HG03135 (cell line): ENCODE measurements around the gene CLCA2.

Experiments used
- ATAC-seq: cut with Tn5 transposase; IDR thresholded peaks from one replicate; pipeline ENCODE4 v1.9.1; 2021; ENCODE audit warnings: mild to moderate bottlenecking, moderate library complexity; ENCODE audit not compliant: unreplicated experiment

The CLCA2 gene

DNA sequence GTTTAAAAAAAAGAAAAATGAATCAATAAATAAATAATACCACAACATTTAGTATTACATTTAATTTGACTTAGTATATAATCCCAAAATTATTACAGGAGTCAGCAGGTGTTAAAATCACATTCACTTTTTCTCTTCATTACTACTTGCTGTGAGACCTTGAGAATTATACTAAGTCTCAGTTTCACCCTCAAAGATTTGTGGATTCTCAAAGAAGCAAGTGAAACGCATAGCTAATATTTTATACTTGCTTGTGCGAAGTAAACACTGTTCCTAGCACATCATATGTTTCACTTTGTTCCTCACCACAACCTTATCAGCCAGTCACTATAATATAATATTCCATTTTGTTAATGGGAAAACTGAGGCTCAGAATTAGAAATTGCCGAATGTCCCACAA lies 48.8 kb downstream of the CLCA2 start:
- ATAC-seq = no peak

DNA sequence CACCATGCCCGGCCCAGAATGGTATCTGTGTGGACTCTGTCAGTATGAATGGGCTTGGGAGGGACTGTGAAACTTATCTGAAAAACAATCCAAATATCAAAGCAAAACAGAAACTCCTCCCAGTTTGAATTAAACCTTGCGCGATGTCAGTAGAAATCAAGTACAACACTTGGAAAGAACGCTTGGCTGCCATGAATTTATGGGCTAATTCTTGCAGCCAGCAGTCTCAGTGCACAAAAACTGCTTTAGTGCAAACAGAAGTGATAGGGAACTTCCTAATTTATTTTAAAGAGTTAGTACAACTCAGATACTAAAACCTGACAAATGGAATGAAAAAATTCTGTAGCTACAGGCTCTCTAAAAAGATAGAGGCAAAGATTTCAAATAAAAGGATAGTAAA lies 53.3 kb downstream of the CLCA2 start:
- ATAC-seq = no peak

DNA sequence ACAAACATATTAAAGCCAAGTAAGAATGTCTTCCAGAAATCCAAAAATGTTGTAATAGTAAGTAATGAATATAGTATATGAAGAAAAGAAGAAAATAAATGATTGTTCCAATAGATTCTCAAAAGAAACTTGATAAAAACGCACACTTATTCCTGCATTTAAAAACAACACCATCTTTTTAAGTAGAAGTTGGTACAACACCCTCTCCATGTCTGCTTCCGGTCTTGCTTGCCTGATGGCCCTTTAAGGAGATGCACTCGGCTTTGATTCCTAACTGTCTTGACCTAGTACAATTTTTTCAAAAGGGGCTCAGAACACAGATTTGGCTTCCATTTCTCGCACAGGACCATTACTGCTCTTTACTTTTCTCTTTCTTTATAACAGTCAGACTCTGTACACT lies 53.7 kb downstream of the CLCA2 start:
- ATAC-seq = no peak

DNA sequence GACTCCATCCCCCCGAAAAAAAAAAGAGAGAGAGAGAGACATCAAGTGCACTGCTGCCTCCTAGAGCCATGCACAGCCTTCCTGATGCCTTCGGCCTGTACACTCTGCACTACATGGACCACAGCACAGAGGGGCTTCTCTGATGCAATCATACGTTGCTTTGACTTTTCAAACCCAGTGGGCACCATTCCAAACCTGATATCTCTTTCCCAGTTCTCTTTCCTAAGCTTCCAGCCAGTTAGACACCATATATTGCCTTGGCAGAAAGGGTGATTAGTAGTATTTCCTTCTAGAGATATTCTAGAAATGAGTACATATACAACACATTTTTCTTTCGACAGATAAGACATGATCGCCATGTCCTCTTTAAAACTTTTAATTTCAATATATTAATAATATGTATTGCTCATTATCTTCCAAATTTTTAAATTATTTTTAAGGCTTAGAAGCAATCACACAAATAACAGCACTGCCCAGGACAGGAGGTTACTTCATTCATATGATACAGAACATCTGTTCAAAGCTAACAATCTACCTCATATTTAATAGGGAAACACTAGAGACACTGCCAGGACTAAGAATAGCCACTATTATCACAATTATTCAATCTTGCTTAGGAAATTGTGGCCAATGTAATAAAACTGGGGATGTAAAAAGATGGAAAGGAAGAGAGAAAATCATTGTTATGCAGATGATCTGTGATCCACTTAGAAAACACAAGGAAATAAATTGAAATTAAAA lies 54.6 kb downstream of the CLCA2 start:
- ATAC-seq = no peak

DNA sequence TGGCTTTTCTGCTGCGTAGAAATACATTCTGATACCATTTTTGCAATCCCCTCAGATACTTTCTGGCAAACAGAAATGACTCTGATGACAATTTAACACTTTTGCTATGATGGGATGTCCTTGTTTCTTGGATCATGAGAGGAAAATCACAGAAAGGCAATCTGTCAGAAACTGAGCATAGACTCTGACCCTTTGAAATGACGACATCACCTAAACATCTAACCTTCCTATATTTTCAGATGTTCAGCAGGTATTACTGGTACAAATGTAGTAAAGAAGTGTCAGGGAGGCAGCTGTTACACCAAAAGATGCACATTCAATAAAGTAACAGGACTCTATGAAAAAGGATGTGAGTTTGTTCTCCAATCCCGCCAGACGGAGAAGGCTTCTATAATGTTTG lies 58.0 kb downstream of the CLCA2 start:
- ATAC-seq = no peak

DNA sequence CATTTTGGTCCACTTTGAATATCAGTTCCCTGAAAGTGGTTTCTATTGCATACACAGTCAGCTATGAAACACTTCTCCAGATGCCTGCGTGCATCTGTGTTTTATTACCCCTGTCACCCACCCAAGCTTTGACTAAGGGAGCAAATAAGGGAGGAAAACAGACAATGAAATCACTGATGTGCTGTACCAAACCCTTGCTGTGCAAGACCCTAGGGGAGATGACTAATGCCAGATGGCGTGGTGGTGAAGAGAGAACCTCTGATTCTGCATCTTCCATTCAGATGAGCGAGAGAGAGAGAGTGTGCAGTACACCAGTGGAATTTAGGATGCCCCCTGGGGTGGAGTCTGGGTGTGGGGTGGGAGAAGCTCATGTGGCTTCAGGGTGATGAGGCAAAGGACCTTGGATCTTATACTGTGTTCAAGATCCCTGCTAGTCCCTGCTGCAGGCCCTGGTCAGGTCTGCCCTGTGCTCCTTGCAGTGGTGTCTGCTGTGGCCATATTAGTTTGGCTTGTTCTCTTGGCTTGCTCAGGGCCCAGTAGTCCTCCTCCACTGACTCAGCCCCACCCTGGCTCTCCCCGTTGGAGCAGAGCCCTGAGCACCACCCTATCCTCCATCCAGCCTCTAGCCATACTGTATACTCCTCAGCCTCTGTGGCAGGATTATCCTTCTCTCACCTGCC lies 63.3 kb downstream of the CLCA2 start:
- ATAC-seq = no peak

DNA sequence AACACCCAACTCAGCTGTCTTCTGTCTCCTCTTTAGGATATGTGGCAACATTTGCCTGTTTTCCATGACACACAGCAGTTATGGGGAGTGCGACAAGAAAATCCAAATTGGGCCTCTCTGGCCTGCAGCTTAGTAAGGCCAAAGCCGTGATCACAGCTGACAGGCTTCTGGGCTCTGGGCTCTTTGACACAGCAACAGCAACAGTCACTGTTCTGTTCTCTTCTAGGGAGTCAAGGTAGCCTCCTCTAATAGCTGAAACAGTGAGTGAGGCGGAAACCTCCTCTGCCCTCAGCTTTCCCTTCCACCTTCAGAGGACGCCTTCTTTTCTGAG lies 63.8 kb downstream of the CLCA2 start:
- ATAC-seq = no peak

DNA sequence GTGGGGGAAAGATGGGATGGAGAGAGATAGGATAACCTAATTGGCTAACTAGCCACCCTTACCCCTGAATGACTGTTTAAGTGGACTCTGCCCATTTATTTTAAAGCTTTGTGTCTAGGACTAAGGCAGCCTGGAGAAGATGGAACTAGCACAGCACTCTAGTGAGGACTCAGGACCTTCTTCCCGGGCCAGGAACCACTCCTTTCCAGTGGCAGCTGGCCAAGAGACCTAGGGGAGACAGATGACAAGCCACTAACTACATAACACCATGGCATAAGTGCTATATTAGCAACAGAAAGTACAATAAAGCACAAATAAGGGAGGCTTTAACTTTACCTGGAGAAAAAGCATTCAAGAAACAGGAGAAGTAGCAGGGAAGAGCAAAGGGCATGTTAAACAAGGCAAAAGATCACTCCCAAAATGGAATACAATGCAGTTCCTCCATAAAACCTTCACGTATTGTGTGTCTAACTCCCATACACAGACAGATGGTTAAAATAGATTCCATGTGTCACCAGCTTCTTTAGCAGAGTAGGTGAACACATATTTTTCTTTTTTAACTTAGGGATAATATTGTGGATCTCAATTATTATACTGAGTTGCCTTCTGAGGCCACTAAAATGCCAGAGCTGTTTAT lies 65.4 kb downstream of the CLCA2 start:
- ATAC-seq = no peak

DNA sequence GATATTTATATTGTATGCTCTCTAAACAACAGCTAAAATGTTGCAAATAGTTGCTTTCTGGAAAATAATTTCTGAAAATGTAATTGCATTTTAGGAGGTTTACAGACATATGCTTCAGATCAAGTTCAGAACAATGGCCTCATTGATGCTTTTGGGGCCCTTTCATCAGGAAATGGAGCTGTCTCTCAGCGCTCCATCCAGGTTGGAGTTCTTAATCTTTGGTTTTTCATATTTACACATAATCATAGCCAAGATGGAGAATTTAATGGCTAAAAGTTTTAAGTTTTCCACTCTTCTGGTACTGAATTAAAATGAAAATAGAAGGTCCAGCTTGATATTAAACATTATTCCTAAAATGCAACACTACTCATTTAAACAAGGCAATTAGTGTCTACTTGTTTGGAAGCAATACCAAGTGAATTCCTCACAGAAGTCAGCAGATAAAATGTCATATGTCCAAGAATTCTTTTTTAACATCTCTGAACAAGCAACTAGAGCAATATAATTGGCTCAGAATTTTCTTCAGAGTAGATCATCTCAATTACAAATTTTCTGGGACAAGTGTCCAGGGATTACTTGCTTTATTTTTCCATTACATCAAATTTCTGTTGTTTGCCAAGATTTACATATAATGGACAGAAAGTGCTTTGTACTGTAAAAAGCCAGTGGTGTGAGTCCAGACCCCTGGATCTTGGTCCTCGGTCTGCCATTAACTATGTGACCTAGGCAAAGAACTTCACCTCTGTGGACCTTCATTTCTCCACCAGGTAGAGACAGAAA lies 67.4 kb downstream of the CLCA2 start:
- no peak for ATAC-seq

DNA sequence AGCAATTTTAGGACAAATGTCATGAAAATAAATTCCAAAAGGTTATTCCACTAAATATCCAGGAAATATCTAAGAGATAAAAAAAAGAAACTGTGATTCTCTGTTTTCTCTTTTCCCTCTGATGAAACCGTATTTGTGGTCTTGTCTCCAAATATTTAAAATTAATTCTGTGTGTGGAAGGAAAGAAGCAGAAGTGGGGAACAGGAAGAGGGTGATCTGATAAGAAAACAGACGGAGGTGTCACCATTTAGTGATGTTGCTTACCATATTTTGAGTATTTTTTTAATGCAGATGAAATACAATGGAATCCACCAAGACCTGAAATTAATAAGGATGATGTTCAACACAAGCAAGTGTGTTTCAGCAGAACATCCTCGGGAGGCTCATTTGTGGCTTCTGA lies 74.3 kb downstream of the CLCA2 start:
- no peak for ATAC-seq

DNA sequence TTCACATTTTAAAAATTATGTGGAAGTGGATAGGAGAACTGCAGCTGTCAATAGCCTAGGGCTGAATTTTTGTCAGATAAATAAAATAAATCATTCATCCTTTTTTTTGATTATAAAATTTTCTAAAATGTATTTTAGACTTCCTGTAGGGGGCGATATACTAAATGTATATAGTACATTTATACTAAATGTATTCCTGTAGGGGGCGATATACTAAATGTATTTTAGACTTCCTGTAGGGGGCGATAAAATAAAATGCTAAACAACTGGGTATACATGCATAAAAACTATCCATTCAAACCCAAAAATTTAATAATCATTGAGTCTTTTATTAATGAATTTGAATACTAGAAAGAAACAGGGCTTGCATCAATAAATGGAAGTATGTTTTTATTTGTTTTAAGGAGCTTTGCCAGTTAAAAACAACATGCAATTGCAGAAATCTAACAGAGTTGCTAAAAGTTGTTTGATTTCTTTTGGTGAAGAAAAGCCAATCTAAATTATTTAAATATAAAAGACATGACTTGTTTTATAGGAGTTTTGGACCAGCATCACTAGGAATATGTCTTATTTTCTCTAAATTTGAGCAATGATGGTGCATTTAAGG lies 76.1 kb downstream of the CLCA2 start:
- ATAC-seq = no peak

DNA sequence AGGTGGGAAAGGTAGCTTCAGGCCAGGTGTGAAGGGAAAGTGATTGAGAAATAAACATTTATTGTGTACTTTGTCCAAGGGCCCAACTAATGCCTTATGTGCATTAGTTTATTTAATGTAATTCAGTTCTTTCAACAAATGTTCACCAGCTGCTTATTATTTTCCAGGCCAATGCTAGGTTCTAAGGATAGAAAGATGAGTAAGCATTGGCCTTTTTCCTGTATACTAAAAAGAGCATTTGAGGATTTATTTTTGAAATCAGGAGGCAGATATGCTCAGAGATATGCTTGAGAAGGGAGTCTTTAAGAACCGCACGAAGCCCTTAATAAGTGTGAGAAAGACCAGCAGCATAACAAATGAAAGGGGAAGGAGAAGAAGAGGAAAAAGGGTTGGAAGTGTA lies 76.7 kb downstream of the CLCA2 start:
- no peak for ATAC-seq

DNA sequence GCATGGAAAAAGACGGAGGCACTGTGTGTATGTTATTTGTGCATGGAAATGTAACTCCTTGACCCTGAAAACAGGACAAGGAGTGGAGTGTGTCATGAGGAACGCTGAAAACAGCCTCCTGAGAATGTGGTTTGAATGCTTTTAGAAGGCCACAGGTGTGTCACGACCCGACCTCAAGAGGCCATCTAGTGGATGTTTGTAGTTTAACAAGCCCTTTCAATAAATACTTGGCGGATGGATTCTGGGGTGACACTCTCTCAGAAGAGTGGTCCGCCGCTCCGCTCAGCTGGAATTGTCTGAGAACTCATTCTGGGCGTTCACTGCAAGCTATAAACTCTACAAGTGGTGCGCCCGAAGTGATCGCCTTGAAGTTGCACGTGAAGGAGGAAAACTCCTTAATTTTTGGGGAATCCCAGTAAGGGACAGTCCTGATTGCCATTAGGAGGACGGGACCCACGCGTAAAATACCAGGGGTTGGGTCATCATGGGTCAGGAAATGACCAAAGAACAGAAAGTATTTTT lies 78.2 kb downstream of the CLCA2 start:
- ATAC-seq = peak; percentile 69

DNA sequence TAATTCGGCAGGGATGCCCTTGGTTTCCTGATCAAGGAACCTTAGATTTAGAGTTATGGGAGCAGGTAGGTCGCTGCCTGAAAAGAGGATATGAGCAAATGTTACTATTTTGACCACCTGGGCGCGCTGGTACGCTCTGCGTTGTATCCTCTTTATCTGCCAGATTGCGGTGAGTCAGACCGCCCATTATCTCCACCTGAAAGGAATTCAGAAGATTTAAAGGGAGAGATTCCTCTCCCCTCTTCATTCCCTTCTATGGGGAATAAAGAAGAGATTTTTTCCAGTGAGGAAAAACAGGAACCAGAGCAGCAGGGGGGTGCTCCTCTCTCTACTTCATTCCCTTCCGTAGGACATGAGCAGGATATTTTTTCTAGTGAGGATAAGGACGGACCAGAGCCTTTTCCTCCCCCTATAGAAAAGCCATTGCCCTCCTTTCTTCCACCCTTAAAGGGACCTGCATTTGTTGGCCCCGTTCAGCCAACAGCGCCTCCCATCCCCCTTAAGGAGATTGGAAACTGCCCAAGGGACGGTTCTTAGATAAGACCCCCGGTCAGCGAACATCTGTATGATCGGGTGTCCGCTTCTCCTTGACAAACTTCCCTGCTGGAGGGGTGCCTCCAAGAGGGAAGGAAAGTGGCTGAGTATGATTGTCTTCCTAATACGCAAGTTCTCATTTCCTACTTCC lies 78.9 kb downstream of the CLCA2 start:
- no peak for ATAC-seq

DNA sequence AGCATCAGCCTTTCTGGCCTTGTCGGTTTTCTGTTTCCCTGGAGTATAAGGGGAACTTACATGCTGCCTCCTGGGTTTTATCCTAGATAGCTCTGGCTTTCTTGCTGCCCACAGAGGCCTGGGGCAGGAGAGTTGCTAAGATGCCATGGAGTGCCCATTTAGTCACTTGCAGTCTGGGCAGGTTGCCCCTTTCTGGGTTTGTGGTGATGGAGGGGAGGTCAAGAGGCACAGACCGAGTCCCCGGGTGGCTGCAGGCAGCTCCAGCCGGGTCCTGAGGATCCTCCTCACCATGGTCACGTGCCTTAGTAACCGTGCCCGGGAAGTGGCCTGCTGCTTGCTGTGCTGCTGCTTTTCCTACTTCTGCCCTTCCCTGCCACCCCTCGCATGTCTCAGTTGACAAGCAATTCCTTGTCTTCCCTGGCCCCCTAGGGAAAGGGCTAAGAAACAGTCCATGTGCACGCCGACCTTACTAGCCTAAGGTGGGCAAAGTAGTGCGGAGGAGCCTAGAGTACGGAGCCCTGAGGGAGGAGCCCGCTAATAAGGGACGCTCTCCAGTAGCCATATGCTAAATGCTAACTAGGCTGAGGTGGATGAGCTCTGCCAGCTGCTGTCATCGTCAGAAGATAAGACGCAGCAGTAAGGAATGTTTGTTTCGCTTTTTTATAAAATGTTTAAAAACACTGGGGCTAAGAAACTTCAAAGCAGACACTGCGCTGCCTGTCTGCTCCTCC lies 79.6 kb downstream of the CLCA2 start:
- no peak for ATAC-seq

DNA sequence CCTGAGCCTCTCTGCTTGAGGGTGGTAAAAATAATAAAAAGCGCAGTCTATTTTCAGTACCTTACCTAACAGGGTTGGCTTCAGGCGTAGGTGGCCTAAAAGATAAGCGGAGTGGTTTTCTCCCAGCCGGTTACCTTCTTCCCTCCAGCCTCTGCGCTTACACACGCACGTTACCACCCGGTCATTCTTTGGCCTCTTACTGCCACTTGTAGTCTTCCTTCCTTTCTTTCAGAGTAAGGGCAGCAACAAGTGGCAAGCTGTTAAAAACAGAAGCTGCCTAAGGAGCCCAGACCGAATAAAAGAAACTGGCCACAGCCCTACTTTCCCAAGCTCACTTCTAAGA lies 80.1 kb downstream of the CLCA2 start:
- no peak for ATAC-seq

DNA sequence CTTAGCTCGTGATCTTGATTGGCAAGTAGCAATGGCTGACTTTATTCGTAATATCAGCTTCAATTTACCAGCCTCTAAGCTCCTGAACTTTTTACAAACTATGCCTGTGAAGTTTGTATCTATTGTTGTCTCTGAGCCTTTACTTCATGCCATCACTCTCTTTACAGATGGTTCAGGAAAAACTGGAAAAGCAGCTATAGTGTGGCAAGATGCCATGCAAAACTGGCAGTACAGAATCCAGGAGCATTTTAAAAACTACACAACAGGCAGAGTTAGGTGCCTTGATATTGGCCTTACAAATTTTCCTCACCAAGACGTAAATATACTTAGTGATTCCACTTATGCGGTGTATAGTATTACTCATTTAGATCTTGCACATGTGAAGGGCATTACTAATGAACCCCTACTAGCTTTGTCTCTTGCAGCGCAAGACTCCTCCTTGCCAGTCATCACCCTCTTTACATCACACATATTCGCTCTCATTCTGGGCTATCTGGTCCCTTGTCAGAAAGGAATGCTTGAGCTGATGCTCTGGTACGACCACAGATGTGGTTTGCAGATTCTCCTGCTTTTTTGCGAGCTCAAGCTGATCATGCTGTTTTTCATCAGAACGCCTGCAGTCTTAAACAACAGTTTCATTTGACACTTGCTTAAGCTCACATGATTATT lies 81.1 kb downstream of the CLCA2 start:
- no peak for ATAC-seq

DNA sequence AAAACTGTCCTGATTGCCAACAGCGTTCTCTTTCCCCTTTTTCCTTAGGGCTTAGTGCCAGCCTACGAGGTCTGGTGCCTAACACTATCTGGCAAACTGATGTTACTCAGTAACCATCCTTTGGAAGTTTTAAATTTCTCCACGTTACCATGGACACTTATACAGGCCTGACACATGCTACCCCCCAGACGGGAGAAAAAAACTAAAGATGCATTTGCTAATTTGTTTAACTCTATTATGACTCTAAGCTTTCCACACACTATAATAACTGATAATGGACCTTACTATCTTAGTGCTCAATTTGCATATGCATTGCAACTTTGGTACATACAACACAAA lies 81.6 kb downstream of the CLCA2 start:
- no peak for ATAC-seq
